IPS-15b (cell line): Measurements from ENCODE around the gene PTH1R.

Experiments
- H3K27me3 ChIP-seq: one replicate; pipeline ENCODE4 v1.6.1; 2013; ENCODE audit warnings: low read length; ENCODE audit not compliant: control insufficient read depth, insufficient read depth
- H3K36me3 ChIP-seq: one replicate; pipeline ENCODE4 v1.6.1; 2013; ENCODE audit warnings: low read length; ENCODE audit not compliant: control insufficient read depth, insufficient read depth
- H3K4me1 ChIP-seq: one replicate; pipeline ENCODE4 v1.6.1; 2013; ENCODE audit warnings: mild to moderate bottlenecking, low read length; ENCODE audit not compliant: control insufficient read depth, insufficient read depth
- H3K4me3 ChIP-seq: one replicate; pipeline ENCODE4 v1.5.1; 2013; ENCODE audit warnings: low read depth, low read length
- H3K9ac ChIP-seq: one replicate; pipeline ENCODE4 v1.6.1; 2013; ENCODE audit warnings: low read depth, mild to moderate bottlenecking, low read length
- H3K9me3 ChIP-seq: one replicate; pipeline ENCODE4 v1.6.1; 2013; ENCODE audit warnings: mild to moderate bottlenecking, low read length; ENCODE audit not compliant: control insufficient read depth, insufficient read depth

The PTH1R gene

DNA sequence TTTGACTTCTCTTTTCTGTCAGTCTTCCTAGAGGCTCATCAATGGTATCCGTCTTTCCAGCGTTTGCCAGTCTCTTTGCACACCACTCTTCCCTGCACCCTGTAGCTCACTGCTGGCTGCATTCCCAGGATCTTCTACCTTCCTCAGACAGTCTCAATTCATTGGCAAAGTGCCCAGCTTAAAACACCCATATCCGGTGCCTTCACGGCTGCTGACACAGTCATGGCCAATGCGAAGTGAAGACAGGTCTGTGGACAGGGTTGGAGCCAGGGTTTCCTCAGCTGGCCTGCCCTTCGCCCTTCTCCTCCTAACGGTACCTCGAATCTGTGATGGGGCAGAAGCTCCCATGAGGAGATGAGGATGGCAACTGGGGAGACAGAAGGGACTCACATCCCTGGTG lies 36.1 kb downstream of the PTH1R start:
- no peak overlapping the region for H3K9ac ChIP-seq
- H3K27me3 ChIP-seq: no peaks in the 10 kb centered on the region
- H3K9me3 ChIP-seq: no peaks in the 10 kb centered on the region
- H3K4me3 ChIP-seq: no peak overlapping the region
- H3K36me3 ChIP-seq: peaks cover 2% of the 10 kb centered on the region
- H3K4me1 ChIP-seq: no peaks in the 10 kb centered on the region

DNA sequence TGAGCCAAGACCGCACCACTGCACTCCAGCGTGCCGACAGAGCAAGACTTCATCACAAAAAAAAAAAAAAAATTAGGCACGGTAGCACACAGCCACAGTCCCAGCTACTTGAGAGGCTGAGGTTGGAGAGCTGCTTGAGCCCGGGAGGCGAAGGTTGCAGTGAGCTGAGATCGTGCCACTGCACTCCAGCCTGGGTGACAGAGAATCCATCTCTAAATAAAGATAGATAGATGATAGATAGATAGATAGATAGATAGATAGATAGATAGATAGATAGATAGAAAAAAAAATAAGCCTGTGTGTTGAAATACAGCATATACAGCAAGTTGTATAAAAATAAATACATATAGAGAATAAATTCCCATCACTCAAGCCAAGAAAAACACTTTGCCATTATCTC lies 37.3 kb downstream of the PTH1R start:
- peaks cover 7% of the 10 kb centered on the region for H3K36me3 ChIP-seq
- no peak overlapping the region for H3K9ac ChIP-seq
- H3K4me1 ChIP-seq: no peaks in the 10 kb centered on the region
- H3K9me3 ChIP-seq: no peaks in the 10 kb centered on the region
- H3K4me3 ChIP-seq: no peak overlapping the region
- H3K27me3 ChIP-seq: no peaks in the 10 kb centered on the region

DNA sequence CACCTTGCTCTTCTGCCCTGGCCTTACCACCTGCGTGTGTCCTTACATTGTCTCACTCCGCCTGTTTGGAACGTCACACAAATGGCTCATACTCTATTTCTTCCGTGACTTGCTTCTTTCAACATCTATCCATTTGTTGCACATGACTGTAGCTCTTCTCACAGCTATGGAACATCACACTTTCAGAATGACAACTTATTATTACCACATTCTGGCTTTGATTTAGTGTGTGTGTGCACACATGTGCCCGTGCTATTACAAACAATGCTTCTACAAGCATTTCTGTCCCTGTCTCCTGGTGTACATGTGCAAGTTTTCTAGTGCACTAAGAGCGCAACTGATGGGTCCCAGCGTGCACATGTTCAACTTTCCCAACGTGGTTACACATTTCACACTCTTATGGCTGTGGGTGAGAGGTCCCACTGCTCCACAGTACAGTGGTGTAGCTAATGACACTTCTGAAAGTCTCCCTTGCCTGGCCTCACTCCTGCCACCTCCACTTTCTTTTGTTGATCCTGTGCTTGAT lies 37.8 kb downstream of the PTH1R start:
- H3K27me3 ChIP-seq: no peaks in the 10 kb centered on the region
- peaks cover 9% of the 10 kb centered on the region for H3K36me3 ChIP-seq
- H3K4me1 ChIP-seq: no peaks in the 10 kb centered on the region
- H3K9me3 ChIP-seq: no peaks in the 10 kb centered on the region
- no peak overlapping the region for H3K9ac ChIP-seq
- H3K4me3 ChIP-seq: no peak overlapping the region

DNA sequence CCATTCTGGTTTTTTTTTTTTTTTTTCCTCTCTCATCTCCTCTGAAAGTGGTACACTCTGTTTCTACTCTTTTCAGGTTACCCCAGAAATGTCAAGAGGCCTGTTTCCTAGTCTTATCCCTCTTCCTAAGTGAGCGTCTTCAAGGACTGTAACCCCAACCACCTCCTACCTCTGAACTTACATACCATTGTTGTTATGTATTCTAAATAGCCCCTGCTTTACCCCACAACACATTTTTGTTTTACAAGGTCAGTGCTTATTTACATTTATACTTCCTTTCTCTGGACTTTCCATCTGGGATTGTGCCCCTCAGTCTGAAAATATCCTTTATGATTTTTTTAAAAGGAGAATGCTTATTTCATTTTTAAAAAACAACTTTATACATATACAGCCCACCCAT lies 38.8 kb downstream of the PTH1R start:
- H3K4me3 ChIP-seq: no peak overlapping the region
- H3K4me1 ChIP-seq: no peaks in the 10 kb centered on the region
- H3K27me3 ChIP-seq: no peaks in the 10 kb centered on the region
- no peak overlapping the region for H3K9ac ChIP-seq
- H3K9me3 ChIP-seq: no peaks in the 10 kb centered on the region
- peaks cover 17% of the 10 kb centered on the region for H3K36me3 ChIP-seq

DNA sequence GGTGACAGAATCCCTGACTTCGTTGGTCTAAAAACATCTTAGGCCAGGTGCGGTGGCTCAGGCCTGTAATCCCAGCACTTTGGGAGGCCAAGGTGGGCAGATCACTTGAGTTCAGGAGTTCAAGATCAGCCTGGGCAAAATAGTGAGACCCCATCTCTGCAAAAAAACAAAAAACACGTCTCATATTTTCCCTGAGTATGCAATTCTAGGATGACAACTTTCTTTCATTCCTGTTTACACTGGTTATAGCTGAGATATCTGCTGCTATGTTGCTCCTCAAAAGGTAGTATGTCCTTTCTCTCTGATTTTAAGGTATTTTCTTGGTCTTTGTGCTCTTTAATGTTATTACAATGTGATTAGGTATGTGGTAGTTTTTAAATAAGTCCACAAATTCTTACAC lies 39.3 kb downstream of the PTH1R start:
- Histone ChIP-seq H3K27me3 (no peaks in the 10 kb centered on the region), H3K9me3 (no peaks in the 10 kb centered on the region), H3K4me1 (no peaks in the 10 kb centered on the region), H3K9ac (no peak overlapping the region), H3K4me3 (no peak overlapping the region), H3K36me3 (peaks cover 23% of the 10 kb centered on the region)

DNA sequence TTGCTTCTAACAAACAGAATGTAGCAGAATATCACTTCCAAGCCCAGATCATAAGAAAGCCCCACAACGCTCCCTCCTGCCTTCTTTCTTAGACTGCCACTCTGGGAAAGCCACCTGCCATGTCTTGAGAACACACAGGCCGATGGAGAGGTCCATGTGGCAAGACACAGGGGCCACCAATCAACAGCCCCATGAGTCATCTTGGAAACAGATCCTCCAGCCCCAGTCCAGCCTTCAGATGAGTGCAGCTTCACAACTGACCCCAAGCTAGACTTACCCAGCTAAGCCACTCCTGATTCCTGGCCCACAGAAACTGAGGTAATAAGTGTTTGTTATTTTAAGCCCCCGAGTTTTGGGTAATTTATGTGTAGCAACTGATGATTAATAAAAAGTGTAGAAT lies 39.7 kb downstream of the PTH1R start:
- Histone ChIP-seq H3K4me3 (no peak overlapping the region), H3K36me3 (peaks cover 27% of the 10 kb centered on the region), H3K9ac (no peak overlapping the region), H3K4me1 (no peaks in the 10 kb centered on the region), H3K27me3 (no peaks in the 10 kb centered on the region), H3K9me3 (no peaks in the 10 kb centered on the region)

DNA sequence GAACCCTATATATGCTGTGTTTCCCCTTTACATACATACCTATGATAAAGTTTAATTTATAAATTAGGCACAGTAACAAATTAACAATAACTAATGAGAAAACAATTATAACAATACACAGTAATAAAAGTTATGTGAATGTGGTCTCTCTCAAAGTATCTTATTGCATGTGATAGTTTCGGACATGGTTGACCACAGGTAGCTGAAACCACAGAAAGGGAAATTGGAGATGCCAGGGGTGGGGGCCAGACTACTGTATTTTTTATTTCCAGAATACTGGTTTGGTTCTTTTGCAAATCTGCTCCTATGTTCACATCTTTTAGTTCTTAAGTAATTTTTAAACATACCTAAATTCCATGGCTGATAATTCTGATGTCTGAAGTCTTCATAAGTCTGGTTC lies 40.7 kb downstream of the PTH1R start:
- Histone ChIP-seq H3K36me3 (peaks cover 36% of the 10 kb centered on the region), H3K27me3 (no peaks in the 10 kb centered on the region), H3K9me3 (no peaks in the 10 kb centered on the region), H3K4me1 (no peaks in the 10 kb centered on the region), H3K9ac (no peak overlapping the region), H3K4me3 (no peak overlapping the region)

DNA sequence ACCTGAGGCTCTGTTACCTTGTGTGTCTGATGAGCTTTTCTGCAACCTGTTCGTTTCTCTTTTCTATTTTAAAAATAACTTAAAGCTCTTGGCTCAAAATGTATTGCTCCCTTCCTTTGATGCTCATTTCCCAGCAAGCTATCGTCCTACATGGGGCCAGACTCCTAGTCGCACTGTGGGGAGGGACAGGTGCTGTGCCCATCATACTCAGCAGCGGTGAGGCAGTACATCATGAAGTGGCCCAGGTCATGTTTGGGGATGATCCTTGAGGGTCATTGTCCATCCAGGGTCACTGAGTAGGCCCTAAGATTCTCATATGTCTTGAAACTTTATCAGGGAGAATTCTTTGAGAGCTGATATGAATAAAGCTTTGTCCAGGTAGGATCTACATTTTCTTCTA lies 41.1 kb downstream of the PTH1R start:
- Histone ChIP-seq H3K4me1 (no peaks in the 10 kb centered on the region), H3K9ac (no peak overlapping the region), H3K4me3 (no peak overlapping the region), H3K9me3 (no peaks in the 10 kb centered on the region), H3K36me3 (peaks cover 40% of the 10 kb centered on the region), H3K27me3 (no peaks in the 10 kb centered on the region)

DNA sequence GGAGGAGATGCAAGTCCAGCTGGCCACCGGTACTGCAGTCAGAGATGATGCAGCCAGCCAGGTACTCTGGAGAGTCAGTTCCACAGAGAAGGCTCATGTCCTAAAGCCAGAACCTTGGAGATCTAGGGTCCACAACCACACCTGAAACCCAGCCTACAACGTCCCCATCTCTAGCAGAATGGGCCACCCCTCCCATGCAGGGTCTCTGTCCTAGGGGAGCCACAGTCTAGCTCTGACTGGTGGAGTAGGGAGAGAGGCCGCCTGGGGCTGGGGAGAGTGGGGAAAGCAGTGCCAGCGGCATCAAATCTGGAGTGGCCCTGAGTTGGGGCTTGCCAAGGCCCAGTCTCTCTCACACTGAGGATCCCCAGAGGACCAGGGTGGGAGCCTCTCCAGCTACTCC lies 43.5 kb downstream of the PTH1R start:
- H3K36me3 ChIP-seq: peaks cover 58% of the 10 kb centered on the region
- no peaks in the 10 kb centered on the region for H3K4me1 ChIP-seq

DNA sequence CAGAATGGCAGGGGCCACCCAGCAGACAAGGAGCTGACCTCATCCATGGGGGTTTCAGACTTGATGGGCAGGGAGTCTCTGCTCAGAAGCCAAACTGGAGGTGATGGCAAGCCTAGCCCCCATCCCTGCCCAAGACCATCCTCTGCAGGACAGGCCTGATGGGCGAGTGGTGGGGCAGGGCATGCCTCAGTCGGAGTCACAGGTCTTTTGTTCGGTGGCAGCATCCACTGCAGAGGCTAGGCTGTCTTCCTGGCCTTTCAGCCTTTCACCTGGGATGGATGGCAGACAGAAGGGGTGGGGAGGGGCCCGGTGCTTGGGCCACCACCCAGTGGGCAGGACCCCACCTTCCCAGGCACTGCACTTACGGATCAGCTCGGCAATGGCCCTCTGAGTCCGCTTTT lies 44.4 kb downstream of the PTH1R start:
- Histone ChIP-seq H3K9ac (no peak overlapping the region), H3K4me3 (no peak overlapping the region), H3K36me3 (peaks cover 67% of the 10 kb centered on the region)

More for the DNA sequence above, 43.5 kb downstream of the PTH1R start:
- no peak overlapping the region for H3K4me3 ChIP-seq
- no peak overlapping the region for H3K9ac ChIP-seq
- no peaks in the 10 kb centered on the region for H3K27me3 ChIP-seq
- H3K9me3 ChIP-seq: no peaks in the 10 kb centered on the region

DNA sequence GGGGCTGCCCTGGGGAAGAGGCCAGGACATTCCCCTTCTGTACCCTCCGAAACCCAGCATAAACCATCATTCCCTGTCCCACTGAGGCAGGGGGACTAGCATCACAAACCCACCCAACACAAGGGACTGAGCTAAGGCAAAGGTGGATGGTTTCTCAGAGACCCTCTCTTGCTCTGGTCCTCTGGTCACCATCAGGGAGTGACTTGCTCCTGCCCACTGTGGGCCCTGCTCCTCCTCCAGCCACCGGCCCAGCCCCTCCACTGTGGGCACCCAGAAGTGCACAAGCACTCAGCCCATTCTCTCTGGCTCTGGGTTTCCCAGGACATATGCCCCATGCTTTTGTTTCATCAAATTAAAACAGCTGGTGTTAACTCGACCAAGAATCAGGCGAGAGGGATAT lies 44.9 kb downstream of the PTH1R start:
- Histone ChIP-seq H3K4me3 (no peak overlapping the region), H3K9me3 (no peaks in the 10 kb centered on the region), H3K27me3 (no peaks in the 10 kb centered on the region), H3K9ac (no peak overlapping the region), H3K36me3 (peaks cover 70% of the 10 kb centered on the region), H3K4me1 (no peaks in the 10 kb centered on the region)

More for the DNA sequence above, 44.4 kb downstream of the PTH1R start:
- H3K9me3 ChIP-seq: no peaks in the 10 kb centered on the region
- no peaks in the 10 kb centered on the region for H3K4me1 ChIP-seq
- no peaks in the 10 kb centered on the region for H3K27me3 ChIP-seq

DNA sequence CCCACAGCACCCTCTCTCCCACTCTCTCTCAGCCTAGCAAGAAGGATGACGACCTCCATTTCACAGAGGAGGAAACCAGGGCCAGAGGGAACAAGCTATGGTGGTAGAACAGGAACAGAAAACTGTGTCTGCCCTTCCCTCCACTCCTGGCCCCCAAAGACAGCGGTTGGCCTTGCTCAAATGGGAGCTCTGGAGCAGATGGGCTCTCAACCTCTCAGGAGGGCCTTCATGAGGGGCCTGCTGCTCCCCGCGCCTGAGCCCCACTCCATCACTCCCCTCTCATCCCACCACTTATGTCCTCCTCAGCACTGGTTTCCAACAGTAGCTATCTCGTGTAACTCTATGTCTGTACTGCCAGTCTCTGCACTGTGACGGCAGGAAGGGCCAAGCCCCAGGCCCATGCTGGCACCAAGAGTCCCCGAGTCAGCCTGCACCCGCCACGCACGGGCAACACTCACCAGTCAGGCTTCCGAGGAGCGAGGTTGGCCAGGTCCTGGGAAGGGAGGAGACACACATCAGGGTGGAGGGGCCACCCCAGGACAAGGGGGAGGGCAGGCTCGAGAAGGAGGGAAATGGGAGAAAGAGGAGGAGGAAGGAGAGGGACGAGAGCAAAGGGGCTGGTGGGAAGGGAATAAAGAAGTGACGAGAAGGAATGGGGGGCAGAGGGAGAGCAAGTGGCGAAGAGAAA lies 45.5 kb downstream of the PTH1R start:
- Histone ChIP-seq H3K9me3 (no peaks in the 10 kb centered on the region), H3K9ac (no peak overlapping the region), H3K4me3 (no peak overlapping the region), H3K27me3 (no peaks in the 10 kb centered on the region), H3K36me3 (peaks cover 73% of the 10 kb centered on the region), H3K4me1 (no peaks in the 10 kb centered on the region)
